ENCODE results near the gene MYLK.

The MYLK gene

GRCh38 chr3:123661973-123662372, 222.2 kb downstream of the MYLK start:
- no peak for DNase-seq

GRCh38 chr3:123660900-123661299, 223.2 kb downstream of the MYLK start:
- DNase-seq: no peak

GRCh38 chr3:123660141-123660675, 223.9 kb downstream of the MYLK start:
- no peak for DNase-seq

GRCh38 chr3:123658852-123659206, 225.3 kb downstream of the MYLK start:
- no peak for DNase-seq

GRCh38 chr3:123658118-123658851, 225.8 kb downstream of the MYLK start:
- no peak for DNase-seq

GRCh38 chr3:123657568-123657967, 226.6 kb downstream of the MYLK start:
- DNase-seq: no peak

GRCh38 chr3:123657111-123657510, 227.0 kb downstream of the MYLK start:
- no peak for DNase-seq

- DNase-seq: peak in 1 of 2 donors; percentile 38
Measured at GRCh38 chr3:123656691-123657090, 227.4 kb downstream of the MYLK start.

- no peak for DNase-seq
Measured at GRCh38 chr3:123656274-123656673, 227.9 kb downstream of the MYLK start.

GRCh38 chr3:123655400-123655799, 228.7 kb downstream of the MYLK start:
- DNase-seq: no peak

GRCh38 chr3:123653221-123653682, 230.9 kb downstream of the MYLK start:
- peak; percentile 29 to 62 for DNase-seq

GRCh38 chr3:123652342-123652984, 231.7 kb downstream of the MYLK start:
- peak; percentile 56 to 88 for DNase-seq

GRCh38 chr3:123651449-123652341, 232.4 kb downstream of the MYLK start:
- DNase-seq: no peak

GRCh38 chr3:123650101-123650500, 234.0 kb downstream of the MYLK start:
- DNase-seq: no peak

GRCh38 chr3:123648696-123649405, 235.3 kb downstream of the MYLK start:
- no peak for DNase-seq

GRCh38 chr3:123644358-123644757, 239.8 kb downstream of the MYLK start:
- DNase-seq: no peak

- DNase-seq: no peak
Measured at GRCh38 chr3:123642957-123643330, 241.2 kb downstream of the MYLK start.

GRCh38 chr3:123642182-123642956, 241.8 kb downstream of the MYLK start:
- DNase-seq: peak; percentile 67 to 87

GRCh38 chr3:123641505-123641904, 242.6 kb downstream of the MYLK start:
- no peak for DNase-seq

GRCh38 chr3:123640740-123641462, 243.2 kb downstream of the MYLK start:
- no peak for DNase-seq

- DNase-seq: no peak
Measured at GRCh38 chr3:123640311-123640710, 243.8 kb downstream of the MYLK start.
